Stimulated activated CD4-positive, alpha-beta T cell treated with anti-CD3 and anti-CD28 coated beads, Interleukin-15, amount 100 ng/mL, for 24 hours (primary cell): ENCODE results near the gene PML.
"Not testable (repeated sequence)": the region's sequence is repeated elsewhere in the genome, so short reads cannot be mapped to it uniquely, and the experiment has no call there.

Experiments
- DNase-seq: peaks from one replicate; pipeline ENCODE4 v3.0.0-alpha.2; 2020

PML gene

GRCh38 chr15:74062236-74062635, 67.7 kb downstream of the PML start:
- no peak for DNase-seq

- DNase-seq = no peak
Measured at GRCh38 chr15:74062671-74063070, 68.2 kb downstream of the PML start.

GRCh38 chr15:74063425-74064146, 69.1 kb downstream of the PML start:
- not testable (repeated sequence) for DNase-seq

GRCh38 chr15:74064183-74064582, 69.7 kb downstream of the PML start:
- DNase-seq = not testable (repeated sequence)

- not testable (repeated sequence) for DNase-seq
Measured at GRCh38 chr15:74064822-74065221, 70.3 kb downstream of the PML start.

GRCh38 chr15:74065684-74066411, 71.3 kb downstream of the PML start:
- DNase-seq = peak; percentile 65

- DNase-seq = not testable (repeated sequence)
Measured at GRCh38 chr15:74071645-74072044, 77.1 kb downstream of the PML start.

- not testable (repeated sequence) for DNase-seq
Measured at GRCh38 chr15:74072132-74072531, 77.6 kb downstream of the PML start.

- peak; percentile 57 for DNase-seq
Measured at GRCh38 chr15:74072614-74073337, 78.3 kb downstream of the PML start.

- not testable (repeated sequence) for DNase-seq
Measured at GRCh38 chr15:74075781-74076180, 81.3 kb downstream of the PML start.

GRCh38 chr15:74082450-74082849, 87.9 kb downstream of the PML start, which contains the start of gene GOLGA6A:
Gene GOLGA6A (minus strand): TSS chr15:74082550. CDS start chr15:74082509, 41 bp downstream.
- not testable (repeated sequence) for DNase-seq

GRCh38 chr15:74094567-74094966, 100.1 kb downstream of the PML start:
- DNase-seq = not testable (repeated sequence)

- not testable (repeated sequence) for DNase-seq
Measured at GRCh38 chr15:74095610-74096009, 101.1 kb downstream of the PML start.

GRCh38 chr15:74096753-74097474, 102.4 kb downstream of the PML start:
- not testable (repeated sequence) for DNase-seq
